Pons (tissue), 1 donor: ENCODE data around the gene MUC21.

Experiments used
- DNase-seq: peaks from one replicate; pipeline ENCODE4 v3.0.0-alpha.2; 2016; ENCODE audit warnings: low spot score

MUC21 gene

GRCh38 chr6:30983439-30983838, at the start of gene MUC21:
Gene MUC21, plus strand, starts transcription at chr6:30983718. Its CDS starts 241 bp downstream, at chr6:30983959.
- DNase-seq = no peak

GRCh38 chr6:30935018-30935417, 48.5 kb upstream of the MUC21 start:
- no peak for DNase-seq

- no peak for DNase-seq
Measured at GRCh38 chr6:30937265-30937664, 46.3 kb upstream of the MUC21 start.

- DNase-seq = no peak
Measured at GRCh38 chr6:30938730-30939129, 44.8 kb upstream of the MUC21 start.

GRCh38 chr6:30939473-30939872, 44.0 kb upstream of the MUC21 start:
- no peak for DNase-seq

- no peak for DNase-seq
Measured at GRCh38 chr6:30940361-30940986, 43.0 kb upstream of the MUC21 start, which contains the start of gene MUCL3. Gene MUCL3, plus strand, starts transcription at chr6:30940973. Its CDS starts 27 bp downstream, at chr6:30941000.

- no peak for DNase-seq
Measured at GRCh38 chr6:30942338-30943060, 41.0 kb upstream of the MUC21 start.

GRCh38 chr6:30944051-30944450, 39.5 kb upstream of the MUC21 start:
- no peak for DNase-seq

- DNase-seq = no peak
Measured at GRCh38 chr6:30945281-30945680, 38.2 kb upstream of the MUC21 start.

- DNase-seq = no peak
Measured at GRCh38 chr6:30947231-30947630, 36.3 kb upstream of the MUC21 start.

- no peak for DNase-seq
Measured at GRCh38 chr6:30948811-30949210, 34.7 kb upstream of the MUC21 start.

- no peak for DNase-seq
Measured at GRCh38 chr6:30951907-30952469, 31.5 kb upstream of the MUC21 start.

- DNase-seq = peak; percentile 27
Measured at GRCh38 chr6:30954631-30955366, 28.7 kb upstream of the MUC21 start.

GRCh38 chr6:30955367-30956042, 28.0 kb upstream of the MUC21 start:
- DNase-seq = peak; percentile 53

GRCh38 chr6:30957716-30958115, 25.8 kb upstream of the MUC21 start:
- no peak for DNase-seq

- no peak for DNase-seq
Measured at GRCh38 chr6:30960907-30961673, 22.4 kb upstream of the MUC21 start.

GRCh38 chr6:30962716-30963115, 20.8 kb upstream of the MUC21 start:
- no peak for DNase-seq

- DNase-seq = no peak
Measured at GRCh38 chr6:30963641-30964040, 19.9 kb upstream of the MUC21 start.

GRCh38 chr6:30964075-30964474, 19.4 kb upstream of the MUC21 start:
- DNase-seq = no peak

- no peak for DNase-seq
Measured at GRCh38 chr6:30965140-30965601, 18.3 kb upstream of the MUC21 start.

GRCh38 chr6:30966154-30966553, 17.4 kb upstream of the MUC21 start:
- no peak for DNase-seq
